Endothelial cell of umbilical vein (primary cell): ENCODE data around the gene NOX5.

Experiments used
- CTCF ChIP-seq, 2 donors: IDR thresholded peaks; 1 replicate in 1 of 2; 2 replicates in 1 of 2; pipeline ENCODE4 v1.5.1; 2011; ENCODE audit warnings: low read length in 2 of 2, mild to moderate bottlenecking in 2 of 2, moderate library complexity in 2 of 2, control low read depth in 1 of 2, inconsistent platforms in 1 of 2, low read depth in 1 of 2; ENCODE audit not compliant: insufficient read depth in 1 of 2; ENCODE audit errors: extremely low read depth in 1 of 2
- GATA2 ChIP-seq: IDR thresholded peaks from 2 replicates; pipeline ENCODE4 v1.7.0; 2011; ENCODE audit warnings: low read depth, mild to moderate bottlenecking, moderate library complexity, mixed read lengths, low read length; ENCODE audit not compliant: insufficient read length, insufficient read depth

DNA sequence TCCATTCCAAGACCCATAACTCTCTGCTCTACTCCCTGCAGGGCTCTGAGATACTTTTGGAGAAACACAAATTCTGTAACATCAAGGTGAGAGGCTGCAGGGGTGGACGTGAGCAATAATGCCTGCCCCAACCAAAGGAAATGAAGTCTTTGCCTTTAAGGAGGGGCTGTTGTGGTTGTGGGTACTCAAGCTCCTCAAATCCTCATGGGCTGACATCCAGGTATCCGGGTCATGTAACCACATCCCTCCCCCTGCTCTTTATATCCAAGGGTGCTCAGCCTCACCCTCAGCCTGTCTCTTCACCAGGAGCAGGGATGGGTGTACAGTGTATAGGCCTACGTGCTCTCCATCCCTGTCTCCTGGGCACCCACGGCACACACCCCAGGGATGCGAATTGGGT is 32.3 kb downstream of the NOX5 start:
- TF ChIP-seq CTCF (IDR thresholded peaks at IDR 0.05; ENCODE audit: extremely low read depth in 1 of 2, insufficient read depth in 1 of 2, low read depth in 1 of 2, low read length in 2 of 2) (no peak), GATA2 (no peak)
